ENCODE measurements around the gene XIRP1.
A peak's percentile ranks its signal among the peaks of the same experiment; 100 is the strongest.
"Not testable (repeated sequence)": the region's sequence is repeated elsewhere in the genome, so short reads cannot be mapped to it uniquely, and the experiment has no call there.

XIRP1 gene

GRCh38 chr3:39192490-39193092 lies at the start of gene XIRP1:
Gene XIRP1 (minus strand): TSS chr3:39192595. CDS start chr3:39189445, 3,150 bp downstream.
- DNase-seq, result no peak

GRCh38 chr3:39241561-39241960 lies 49.2 kb upstream of the XIRP1 start:
- DNase-seq, result no peak

DNA sequence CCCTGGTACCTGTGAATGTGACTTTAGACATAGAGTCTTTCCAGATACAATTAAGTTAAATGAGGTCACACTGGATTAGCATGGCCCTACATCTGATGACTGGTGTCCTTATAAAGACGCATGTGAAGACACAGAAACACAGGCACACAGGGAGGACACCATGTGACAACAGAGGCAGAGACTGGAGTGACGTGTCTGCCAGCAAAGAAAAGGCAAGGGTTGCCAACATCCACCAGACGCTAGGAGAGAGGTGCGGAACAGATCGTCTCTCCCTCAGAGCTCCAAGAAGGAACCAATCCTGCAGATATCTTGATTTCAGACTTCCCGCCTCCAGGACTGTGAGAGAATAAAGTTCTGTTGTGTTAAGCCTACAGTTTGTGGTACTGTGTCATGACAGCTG lies 44.6 kb upstream of the XIRP1 start:
- DNase-seq, result no peak

GRCh38 chr3:39234651-39235050 lies 42.3 kb upstream of the XIRP1 start:
- no peak for DNase-seq

GRCh38 chr3:39232859-39233258 lies 40.5 kb upstream of the XIRP1 start:
- DNase-seq, result peak; percentile 19

GRCh38 chr3:39230453-39230852 lies 38.1 kb upstream of the XIRP1 start:
- DNase-seq, result no peak

DNA sequence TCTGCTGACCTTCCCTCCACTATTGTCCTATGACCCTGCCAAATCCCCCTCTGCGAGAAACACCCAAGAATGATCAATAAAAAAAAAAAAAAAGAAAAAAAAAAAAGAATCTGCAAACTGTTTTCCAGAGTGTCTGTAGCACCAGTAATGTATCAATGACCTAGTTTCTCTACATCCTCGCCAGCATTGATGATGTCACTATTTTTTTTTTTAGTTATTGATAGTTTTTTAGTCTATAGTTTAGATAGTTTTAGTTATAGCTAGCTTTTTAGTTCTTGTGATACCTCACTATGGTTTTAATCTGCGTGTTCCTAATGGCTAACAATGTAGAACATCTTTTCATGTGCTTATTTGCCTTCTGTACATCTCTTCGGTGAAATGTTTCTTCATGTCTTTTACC lies 36.1 kb upstream of the XIRP1 start:
- DNase-seq, result no peak

GRCh38 chr3:39227596-39227995 lies 35.2 kb upstream of the XIRP1 start:
- not testable (repeated sequence) for DNase-seq

GRCh38 chr3:39226106-39226741 lies 33.8 kb upstream of the XIRP1 start:
- DNase-seq, result no peak

DNA sequence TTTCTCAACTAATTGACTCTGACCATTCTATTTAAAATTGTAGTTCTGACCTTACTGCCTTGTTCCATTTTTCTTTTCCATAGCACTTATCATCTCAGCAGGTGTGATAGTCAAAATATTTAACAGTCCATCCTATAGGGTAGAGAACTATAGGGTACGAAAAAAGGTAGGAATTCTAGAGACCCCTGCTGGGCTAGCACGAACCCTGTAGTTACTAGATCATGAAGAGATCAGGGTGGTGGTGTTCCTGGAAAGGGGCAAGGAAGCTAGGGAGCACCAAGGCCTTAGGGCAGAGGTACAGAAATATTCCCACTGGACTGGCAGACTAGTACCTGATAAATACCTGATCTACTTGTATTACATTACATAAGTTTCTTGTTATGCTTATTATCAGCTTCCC lies 31.9 kb upstream of the XIRP1 start:
- peak; percentile 5 for DNase-seq

GRCh38 chr3:39222939-39223338 lies 30.5 kb upstream of the XIRP1 start:
- no peak for DNase-seq

GRCh38 chr3:39222462-39222861 lies 30.1 kb upstream of the XIRP1 start:
- no peak for DNase-seq

DNA sequence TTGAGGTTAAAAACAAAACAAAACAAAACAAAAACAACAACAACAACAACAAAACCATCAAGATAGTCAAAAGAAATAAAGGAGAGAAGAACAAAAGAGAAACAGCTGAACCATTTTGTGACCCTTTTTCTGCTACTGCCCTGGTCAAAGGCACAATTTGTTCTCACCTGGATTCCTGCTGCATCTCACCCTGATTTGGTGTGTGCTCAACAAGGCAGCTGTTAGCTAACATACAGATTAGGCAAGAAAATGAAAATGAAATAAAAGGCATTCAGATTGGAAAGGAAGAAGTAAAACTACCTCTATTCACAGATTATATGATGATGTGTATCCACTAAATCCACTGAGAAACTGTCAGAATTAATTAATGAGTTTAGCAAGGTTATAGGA lies 28.7 kb upstream of the XIRP1 start:
- no peak for DNase-seq

- no peak for DNase-seq
Observed at GRCh38 chr3:39220407-39221140, 28.2 kb upstream of the XIRP1 start.

DNA sequence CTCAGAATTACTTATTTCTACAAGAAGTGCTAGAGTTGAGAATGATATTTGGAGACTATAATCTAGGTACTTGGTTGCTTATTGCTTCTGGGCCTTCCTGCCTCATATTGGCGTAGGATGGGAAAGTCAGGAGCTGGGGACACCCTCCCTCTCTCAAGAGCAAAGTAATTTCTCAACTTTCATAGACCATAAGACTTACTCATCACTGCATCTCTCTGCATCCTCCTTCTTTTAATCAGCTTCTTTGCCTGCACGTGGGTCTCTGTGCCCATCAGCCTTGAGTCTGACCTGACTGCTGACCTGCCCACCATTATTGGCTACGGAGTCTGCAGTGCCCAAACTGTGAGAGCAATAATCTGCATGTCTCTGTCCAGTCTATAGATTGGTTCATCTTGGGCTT lies 27.3 kb upstream of the XIRP1 start:
- DNase-seq, result no peak

DNA sequence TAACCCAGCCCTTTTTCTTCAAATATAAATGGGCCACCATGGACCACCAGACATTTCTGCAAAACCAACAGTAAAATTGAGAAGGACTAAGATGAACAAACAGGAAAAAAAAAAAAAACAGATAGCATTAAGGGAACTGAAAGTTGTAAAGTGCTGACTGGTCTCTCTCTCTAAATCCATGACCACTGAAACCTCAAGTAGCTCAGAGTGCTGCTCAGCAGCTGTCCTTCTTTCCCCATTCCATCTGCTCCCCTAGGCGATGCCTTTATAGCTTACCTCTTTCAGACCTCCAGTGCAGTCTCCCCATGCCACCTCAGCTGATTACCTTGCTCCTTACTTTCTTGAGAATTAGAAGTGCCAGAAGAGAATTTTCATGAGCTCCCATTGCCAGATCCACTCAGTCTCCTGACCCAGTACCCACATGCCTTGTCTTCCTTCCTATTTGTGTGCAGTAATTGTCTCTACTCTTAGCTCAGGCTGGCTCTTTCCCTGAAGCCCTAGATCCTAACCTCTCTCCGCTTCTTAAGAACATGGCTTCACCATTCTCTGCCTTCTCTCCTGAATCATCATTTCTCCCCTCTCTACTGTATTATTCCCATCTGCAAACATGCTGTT lies 23.9 kb upstream of the XIRP1 start:
- DNase-seq, result peak; percentile 75

- DNase-seq, result no peak
Observed at GRCh38 chr3:39213613-39214012, 21.2 kb upstream of the XIRP1 start.

DNA sequence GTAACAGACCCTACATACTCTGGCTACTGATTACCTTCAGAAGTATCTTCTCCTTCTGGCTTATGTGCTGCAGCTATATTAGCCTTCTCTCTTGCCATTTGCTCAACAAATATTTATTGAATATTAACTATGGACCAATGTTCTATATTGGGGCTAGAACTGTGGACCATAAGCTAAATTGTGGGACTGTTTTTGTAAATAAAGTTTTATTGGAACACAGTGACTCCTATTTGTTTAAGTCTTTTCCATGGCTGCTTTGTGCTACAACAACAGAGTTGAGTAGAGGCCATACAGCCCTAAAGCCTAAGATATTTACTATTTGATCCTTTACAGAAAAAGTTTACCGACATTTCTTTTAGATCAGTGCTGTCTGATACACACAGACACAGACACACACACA lies 20.3 kb upstream of the XIRP1 start:
- DNase-seq, result no peak

- DNase-seq, result no peak
Observed at GRCh38 chr3:39211332-39212130, 19.1 kb upstream of the XIRP1 start.

- DNase-seq, result no peak
Observed at GRCh38 chr3:39210078-39210477, 17.7 kb upstream of the XIRP1 start.

DNA sequence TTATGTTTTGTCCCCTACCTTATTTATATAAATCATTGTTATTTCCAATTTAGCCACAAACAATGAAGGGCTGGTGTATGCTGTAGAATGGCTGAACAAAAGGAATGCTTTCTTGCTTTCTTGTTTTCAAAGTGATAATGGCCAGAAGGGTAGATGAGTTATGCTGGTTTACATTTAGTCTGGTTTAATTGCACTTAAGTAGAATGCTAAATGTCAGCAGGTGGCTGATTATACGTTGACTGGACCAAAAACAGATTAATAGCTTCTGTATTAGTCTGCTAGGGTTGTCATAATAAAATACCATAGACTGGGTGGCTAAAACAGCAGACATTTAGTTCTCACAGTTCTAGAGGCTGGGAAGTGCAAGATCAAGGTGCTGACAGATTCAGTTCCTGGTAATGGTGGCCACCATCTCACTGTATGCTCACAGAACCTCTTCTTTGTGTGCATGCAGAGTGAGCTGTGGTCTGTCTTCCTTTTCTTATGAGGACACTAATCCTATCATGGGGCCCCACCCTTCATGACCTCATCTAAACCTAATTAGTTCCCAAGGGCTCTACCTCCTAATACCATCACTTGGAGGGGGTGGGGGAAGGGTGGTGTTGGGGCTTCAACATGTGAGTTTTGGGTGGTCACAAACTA lies 17.1 kb upstream of the XIRP1 start:
- peak; percentile 93 for DNase-seq

GRCh38 chr3:39208463-39209055 lies 16.2 kb upstream of the XIRP1 start:
- DNase-seq, result peak; percentile 70
